ENCODE results near the gene GRIA4.
"Not testable (repeated sequence)": the region's sequence is repeated elsewhere in the genome, so short reads cannot be mapped to it uniquely, and the experiment has no call there.

GRIA4 gene

DNA sequence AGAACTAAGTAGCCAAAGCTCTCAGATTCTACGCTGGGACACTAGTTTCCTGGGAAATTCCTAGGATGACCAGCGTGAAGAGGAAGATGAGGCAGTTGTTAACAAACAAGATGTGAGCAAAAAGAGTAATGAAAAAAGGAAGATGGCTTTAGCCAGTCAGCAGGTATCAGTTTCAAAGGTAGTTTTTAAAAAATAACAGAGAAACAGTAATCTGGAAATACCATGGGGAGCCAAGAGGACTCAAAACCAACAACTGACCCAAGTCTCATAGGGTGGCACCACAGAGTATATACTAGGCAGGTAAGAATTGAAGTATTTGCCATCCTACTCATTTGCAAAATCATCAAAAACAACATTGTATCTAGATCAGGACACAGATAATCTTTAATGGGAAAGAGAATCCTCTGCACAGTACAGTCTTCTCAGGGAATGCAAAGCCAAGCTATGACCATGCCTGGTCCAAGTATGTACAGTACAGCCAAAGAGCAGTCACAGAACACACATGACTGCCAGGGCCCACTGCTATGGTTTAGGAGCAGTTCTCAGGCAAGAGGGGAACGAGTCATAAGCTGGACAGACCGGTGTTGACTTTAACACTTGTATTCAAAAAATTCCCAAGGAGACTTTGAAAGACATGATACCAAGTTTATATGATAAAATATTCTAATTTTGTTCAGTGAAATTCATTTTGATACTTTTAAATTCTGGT lies 391.6 kb downstream of the GRIA4 start:
- DNase-seq (ENCODE audit: low read depth in 2 of 2): no peak

DNA sequence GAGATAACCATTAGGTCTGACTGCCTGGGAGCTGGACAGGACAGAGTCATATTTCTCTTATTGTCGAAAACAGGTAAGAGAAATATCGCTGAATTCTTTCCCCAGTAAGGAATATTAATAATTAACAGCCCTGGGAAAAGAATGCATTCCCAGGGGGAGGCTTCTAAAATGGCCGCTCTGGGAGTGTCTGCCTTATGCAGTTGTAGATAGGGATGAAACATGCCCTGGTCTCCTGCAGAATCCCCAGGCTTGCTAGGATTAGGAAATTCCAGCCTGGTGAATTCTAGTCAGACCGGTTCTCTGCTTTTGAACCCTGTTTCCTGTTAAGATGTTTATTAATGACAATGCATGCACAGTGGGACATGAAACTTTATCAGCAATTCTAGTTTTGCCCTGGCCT lies 393.2 kb downstream of the GRIA4 start:
- DNase-seq (ENCODE audit: low read depth in 2 of 2): not testable (repeated sequence)

DNA sequence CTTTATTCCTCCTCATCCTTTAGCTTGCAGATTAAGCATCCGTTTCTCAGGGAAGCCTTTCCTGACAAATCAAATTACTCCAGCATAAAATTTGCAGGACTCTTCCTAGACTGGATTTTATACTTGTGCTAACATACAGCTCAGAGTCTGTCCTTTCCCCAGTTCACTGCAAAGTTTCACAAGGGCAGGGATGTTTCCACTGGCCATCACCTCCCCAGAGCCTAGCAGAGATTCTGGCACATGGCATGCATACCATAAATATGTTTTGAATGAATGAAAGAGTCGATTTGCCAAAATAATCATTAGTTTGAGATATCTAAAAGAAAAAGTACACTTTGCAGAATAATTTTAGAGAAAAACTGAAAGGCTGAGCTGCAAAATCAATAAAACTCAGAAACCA lies 401.6 kb downstream of the GRIA4 start:
- DNase-seq (ENCODE audit: low read depth in 2 of 2): no peak

DNA sequence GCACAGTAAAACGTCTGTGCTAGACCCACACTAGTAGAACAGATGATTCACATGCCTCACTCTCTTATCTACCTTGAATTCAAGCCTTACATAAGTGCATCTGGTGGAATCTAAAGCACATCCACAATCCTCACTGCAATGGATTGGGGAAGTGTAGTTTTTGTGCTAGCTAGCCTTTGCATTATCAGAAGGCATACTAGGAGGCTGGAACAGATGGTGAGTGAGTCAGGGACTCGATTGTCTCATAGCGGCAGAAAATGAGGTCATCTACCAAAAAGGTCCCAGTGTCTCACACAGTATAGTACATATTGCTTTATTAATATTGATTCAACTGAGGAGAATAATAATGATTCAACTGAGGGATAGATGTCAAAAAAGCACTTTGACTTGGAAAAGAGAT lies 402.9 kb downstream of the GRIA4 start:
- no peak for DNase-seq (ENCODE audit: low read depth in 2 of 2)

DNA sequence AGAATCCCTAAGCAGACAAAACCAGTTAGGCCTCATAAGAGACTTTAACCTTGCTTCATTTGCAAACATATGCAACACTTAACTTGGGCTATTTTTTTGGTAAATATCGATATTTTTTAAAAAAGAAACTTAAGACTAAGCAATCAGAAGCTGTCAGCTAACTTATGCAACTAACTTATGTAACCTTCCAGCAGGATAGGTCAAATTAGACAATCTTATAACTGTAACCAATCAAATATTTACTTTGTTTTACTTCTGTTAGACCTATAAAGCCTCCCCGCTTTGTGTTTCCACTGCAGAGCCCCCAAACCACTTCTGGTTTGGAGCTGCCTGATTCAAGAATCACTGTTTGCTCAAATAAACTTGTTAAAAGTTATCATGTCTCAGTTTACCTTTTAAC lies 404.2 kb downstream of the GRIA4 start:
- no peak for DNase-seq (ENCODE audit: low read depth in 2 of 2)

DNA sequence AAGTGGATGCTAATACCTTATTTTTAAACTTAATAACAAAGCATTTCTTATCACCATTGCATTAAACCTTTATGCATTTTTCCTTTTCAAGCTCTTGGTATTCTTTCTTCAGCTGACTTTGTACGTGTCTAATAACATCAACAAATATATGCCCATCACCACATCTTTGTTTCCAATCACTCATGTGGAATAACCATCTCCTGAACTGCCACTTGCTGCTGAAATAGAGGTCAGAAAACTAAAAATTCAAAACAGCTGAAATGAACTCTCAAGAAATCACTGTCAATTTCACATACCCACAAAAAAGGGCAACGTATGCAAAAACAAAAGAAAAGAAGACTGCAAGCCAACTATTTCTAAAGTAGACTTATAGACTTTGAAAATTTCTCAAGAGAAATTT lies 404.7 kb downstream of the GRIA4 start:
- no peak for DNase-seq (ENCODE audit: low read depth in 2 of 2)

DNA sequence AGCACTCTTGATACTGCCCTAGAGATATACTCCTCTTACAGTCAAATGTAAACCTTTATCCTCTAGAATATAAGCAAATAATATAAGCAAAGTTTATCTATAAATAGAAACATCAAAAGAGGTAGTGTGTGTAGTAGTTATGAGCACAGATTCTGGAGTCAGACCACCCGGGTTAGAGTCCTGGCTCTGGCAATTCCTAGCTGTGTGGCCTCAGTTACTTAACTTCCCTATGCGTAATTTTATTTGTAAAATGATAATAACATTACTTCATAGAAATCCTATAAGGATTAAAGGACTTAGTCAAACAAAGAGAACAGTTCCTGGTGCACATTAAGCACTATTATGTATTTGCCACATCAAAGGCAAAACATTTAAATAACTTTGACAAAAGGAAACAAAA lies 405.2 kb downstream of the GRIA4 start:
- no peak for DNase-seq (ENCODE audit: low read depth in 2 of 2)

DNA sequence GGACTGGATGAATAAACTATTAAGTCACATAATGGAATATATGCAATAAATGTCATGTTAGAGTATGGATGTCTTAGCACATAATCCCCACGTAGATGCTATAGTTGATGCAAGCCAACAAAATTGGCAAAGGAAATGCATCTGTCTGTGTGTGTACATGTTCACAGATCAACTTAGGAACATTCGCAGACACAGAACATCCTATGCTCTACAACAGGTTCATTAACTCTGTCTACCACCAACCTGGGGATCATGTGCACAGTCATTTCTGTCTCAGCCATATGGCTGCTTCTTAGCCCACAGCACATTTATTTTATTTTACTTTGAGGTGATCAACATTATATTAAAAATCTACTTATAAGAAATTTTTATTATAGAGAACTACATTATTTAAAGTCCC lies 407.2 kb downstream of the GRIA4 start:
- DNase-seq (ENCODE audit: low read depth in 2 of 2): no peak

DNA sequence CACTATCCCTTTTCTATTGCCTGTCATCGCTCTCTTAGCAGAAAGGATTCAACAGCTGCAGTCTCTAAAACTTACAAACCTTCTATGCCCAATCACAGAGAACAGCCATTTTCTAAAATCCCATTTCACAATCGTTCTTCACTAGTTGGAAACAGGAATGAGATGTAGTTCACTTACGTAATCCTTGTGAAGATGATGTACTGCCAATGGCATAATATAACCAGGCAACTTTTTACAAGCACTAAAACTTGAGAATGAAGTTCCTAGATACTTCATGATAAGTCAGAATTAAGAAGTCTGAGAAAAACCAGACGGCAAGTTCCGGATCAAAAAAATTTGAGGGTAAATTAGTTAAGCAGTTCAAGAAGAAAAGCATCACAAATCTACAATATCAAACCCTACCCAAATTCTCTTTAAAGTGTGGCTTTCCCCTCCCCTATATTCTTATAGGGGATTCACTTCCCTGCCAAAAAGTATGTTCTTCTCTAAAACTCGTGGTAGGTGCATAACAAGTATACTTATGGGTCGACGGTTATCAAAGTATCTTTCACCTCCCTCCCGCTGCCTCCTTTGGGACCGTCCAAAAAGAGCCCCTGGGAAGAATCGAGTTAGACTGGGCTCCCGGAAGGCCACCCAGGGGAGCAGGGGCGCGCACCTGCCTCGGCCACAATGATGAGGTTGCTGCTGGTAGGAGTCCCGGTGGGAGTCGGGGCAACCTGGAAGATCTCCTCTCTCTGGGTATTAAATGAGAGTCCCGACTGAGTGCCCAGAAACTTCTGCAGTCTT lies 411.5 kb downstream of the GRIA4 start:
- no peak for DNase-seq (ENCODE audit: low read depth in 2 of 2)

DNA sequence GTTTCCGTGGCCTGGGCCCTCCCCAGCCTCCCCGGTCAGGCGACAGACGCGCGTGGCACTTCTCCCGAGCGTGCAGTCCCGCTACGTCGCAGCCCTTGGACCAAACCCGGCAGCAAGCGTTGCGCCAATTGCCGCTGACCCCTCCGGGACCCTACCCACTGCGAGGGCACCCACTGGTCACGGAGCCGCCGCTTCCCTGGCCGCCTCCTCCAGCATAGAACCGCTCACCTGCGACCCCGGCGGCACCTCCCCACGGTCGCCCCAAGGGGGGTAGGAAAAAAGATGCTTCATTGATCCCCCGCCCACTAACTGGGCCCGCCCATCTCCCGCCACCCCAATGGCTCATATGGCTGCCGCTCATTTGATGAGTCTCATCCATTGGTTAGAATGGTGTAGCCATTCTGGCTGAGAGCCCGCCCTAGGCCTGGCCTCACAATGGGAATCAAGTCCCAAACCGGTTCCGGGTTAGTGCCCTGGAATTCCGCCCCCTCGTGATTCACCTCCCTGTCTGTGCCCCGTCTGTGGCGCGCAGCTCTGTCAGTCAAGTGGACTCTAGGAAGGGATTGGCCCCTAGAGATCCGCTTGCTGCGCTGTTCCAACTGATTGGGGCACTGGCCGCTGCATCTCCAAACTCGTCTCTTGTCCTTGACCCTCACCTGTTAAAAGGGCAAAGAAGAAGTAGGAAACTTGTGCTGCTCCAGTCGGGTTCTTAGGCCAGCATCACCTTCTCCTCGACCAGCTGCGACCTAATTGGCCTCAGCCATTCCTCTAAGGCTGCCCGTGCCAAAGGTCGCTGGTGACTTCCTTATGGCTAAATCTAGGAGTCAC lies 412.3 kb downstream of the GRIA4 start, which contains the start of gene MSANTD4:
MSANTD4 (minus strand) TSS at position 274 of the 828 bp plus-strand sequence. CDS start 11,323 bp downstream, outside the sequence.
- peak; percentile 94 to 95 for DNase-seq (ENCODE audit: low read depth in 2 of 2)

DNA sequence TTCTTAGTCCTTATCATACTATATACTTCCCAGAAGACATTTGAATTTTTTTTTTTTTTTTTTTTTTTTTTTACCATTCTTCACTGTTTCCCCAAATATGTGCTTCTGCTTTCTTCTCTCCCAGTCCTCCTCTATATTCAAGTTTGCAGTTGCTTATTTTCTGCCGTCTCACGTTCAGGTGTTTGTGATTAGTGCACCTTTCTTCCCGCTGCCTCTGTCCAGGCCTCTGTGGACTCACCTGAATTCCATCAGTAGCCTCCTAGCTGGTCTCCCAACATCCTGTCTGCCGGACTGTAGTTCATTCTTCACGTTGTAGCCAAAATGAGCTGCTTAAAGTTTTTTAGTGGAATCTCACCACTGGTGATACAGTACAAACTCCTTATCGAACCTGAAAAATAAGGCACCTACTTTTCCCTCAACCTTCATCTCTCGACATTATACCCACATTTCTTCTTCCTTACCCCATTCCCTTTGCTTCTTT lies 413.0 kb downstream of the GRIA4 start:
- no peak for DNase-seq (ENCODE audit: low read depth in 2 of 2)

DNA sequence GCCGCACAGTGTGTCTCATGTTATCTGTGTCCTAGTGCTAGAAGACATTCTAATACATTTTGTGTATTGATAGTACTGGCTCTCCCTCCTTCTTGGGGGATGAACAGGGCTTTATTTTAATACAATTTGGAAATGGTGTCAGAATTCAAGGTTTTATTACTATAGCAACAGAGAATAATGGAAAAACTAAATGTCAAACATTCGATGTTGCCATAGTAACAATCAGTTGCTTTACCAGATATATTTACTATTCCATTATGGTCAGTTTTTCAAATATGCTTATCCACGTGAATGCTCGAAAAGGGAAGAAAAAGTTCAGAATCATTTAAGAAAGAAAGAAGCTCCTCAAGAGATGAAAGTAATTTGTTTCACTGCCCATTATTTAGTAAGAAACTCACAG lies 420.7 kb downstream of the GRIA4 start:
- no peak for DNase-seq (ENCODE audit: low read depth in 2 of 2)

DNA sequence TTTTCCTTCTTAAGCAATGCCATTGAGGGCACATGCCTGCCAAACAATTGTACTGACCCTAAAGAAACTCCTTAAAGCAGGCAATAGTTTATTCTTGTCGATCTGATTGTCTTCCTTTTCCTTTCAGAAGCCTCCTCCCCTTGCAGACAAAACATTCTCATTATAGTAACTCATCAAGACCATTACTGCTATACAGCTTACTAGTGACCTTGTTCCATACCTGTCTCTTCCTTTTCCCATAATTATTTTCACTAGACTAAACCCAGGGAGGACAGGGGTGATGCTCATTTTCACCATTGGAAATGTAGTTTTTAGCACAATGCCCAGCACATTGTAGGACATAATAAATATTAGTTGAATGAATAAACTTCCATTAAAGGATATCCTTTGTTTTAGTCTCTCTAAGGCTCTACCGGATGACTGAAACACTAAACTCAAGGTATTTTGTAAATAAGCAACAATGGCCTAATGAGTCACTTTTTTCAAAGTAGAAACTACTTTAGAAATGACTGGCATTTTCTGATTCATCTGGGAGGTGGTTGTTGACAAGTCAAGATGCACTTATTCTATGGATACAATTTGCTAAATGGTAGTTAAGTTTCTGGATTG lies 421.4 kb downstream of the GRIA4 start:
- DNase-seq (ENCODE audit: low read depth in 2 of 2): no peak

Measured in stimulated activated CD8-positive, alpha-beta memory T cell treated with anti-CD3 and anti-CD28 coated beads, Interleukin-15, amount 100 ng/mL, for 48 hours (primary cell).